Liver (tissue), 3 donors: ENCODE data around the gene TRIO.

Source experiments
- FOXA1 ChIP-seq: IDR thresholded peaks from 2 replicates; pipeline ENCODE4 v1.6.1; 2016; ENCODE audit warnings: antibody characterized with exemption
- TAF1 ChIP-seq: conservative IDR thresholded peaks from 2 replicates; pipeline ENCODE4 v1.6.1; 2016; ENCODE audit warnings: antibody characterized with exemption, mild to moderate bottlenecking
- TF ChIP-seq, protein P1 (sequence below): fragments of 150-350 bp; IDR thresholded peaks from 2 replicates; pipeline ENCODE4 v1.5.1; 2017; ENCODE audit warnings: improper control_type of control experiment, low read depth, low read length; ENCODE audit not compliant: missing input control
- donor health status: healthy.
- donor health status: healthy.

DNA sequence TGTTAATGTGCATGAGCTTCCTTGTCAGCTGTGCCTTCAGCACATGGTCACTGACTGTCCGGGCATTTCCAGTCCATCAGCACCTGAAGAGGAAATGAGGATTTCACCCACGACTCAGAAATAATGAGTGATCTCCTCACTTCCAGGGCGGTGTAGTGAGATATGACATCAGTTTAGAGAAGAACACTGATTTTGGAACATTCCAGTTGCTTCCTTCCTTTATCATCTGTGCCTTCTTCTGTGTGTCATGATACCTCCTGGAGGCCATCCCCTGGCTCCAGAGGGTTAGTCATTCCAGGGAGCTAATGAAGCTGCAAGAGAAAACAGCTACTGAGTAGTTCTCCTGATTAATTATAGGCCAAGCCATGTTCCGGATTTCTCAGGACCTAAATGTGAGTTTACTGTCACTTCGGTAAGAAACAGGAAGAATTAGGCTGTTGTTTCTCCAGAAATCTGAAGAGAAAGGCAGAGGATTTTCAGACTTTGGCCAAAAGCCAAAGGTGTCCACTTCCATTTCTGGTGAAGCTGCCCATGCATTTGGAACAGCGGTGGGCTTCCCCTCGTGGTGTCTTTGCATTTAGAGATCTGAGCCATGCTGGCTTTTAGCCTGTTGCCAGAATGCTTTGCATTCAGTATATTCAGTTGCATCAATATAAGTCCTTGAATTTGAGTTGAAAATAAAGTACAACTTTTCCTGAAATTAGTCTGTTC is 277.1 kb downstream of the TRIO start:
- TF ChIP-seq, protein P1, sequence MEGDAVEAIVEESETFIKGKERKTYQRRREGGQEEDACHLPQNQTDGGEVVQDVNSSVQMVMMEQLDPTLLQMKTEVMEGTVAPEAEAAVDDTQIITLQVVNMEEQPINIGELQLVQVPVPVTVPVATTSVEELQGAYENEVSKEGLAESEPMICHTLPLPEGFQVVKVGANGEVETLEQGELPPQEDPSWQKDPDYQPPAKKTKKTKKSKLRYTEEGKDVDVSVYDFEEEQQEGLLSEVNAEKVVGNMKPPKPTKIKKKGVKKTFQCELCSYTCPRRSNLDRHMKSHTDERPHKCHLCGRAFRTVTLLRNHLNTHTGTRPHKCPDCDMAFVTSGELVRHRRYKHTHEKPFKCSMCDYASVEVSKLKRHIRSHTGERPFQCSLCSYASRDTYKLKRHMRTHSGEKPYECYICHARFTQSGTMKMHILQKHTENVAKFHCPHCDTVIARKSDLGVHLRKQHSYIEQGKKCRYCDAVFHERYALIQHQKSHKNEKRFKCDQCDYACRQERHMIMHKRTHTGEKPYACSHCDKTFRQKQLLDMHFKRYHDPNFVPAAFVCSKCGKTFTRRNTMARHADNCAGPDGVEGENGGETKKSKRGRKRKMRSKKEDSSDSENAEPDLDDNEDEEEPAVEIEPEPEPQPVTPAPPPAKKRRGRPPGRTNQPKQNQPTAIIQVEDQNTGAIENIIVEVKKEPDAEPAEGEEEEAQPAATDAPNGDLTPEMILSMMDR: no peak
- TF ChIP-seq FOXA1 (no peak), TAF1 (no peak)
